IMR-90 (cell line): ENCODE measurements around the gene ARHGEF18. TPM values are rescaled to one million over a fixed set of nuclear protein-coding genes. Genes with fewer than 3 reads are reported as not detected.
"Not testable (repeated sequence)": the region's sequence is repeated elsewhere in the genome, so short reads cannot be mapped to it uniquely, and the experiment has no call there.

Source experiments
- ATAC-seq: fragments of 200-7000 bp; cut with Tn5 transposase; 2 replicates; pipeline ENCODE4 v1.9.1; 2020; ENCODE audit warnings: low read depth, mild to moderate bottlenecking, moderate library complexity
- BruUV-seq: library from RNA; stranded (reverse); fragments of 400-500 nt; replicated peaks from 2 replicates; lab custom pipeline; 2021; lab: Mats Ljungman, UMichigan
- CTCF ChIA-PET: fragments of 300-600 bp; formaldehyde crosslinking; extraction: SDS; loops from one replicate; lab custom pipeline; 2021; ENCODE audit warnings: antibody characterized with exemption; lab: Yijun Ruan, JAX
- POLR2A ChIA-PET: fragments of 300-600 bp; sonication (Branson Sonifier 250); formaldehyde crosslinking; loops from one replicate; lab custom pipeline; 2022; ENCODE audit warnings: antibody characterized with exemption; ENCODE audit not compliant: unreplicated experiment; lab: Charles Lee
- DNase-seq: peaks from one replicate; pipeline ENCODE4 v3.0.0; 2013
- H2AFZ ChIP-seq: replicated peaks from 2 replicates; pipeline ENCODE3; 2013; ENCODE audit warnings: low read length, mild to moderate bottlenecking; ENCODE audit not compliant: poor library complexity
- H2AK5ac ChIP-seq: 2 replicates; pipeline ENCODE4 v1.6.1; 2013; ENCODE audit warnings: low read depth, low read length, inconsistent platforms
- H2AK9ac ChIP-seq: replicated peaks from 2 replicates; pipeline ENCODE3; 2013; ENCODE audit warnings: mild to moderate bottlenecking, low read depth, low read length, moderate library complexity; ENCODE audit not compliant: poor library complexity
- H2BK120ac ChIP-seq: 2 replicates; pipeline ENCODE4 v1.6.1; 2013; ENCODE audit warnings: low read depth, low read length, inconsistent platforms
- H2BK15ac ChIP-seq: 3 replicates; pipeline ENCODE4 v1.6.1; 2013; ENCODE audit warnings: low read depth, low read length, inconsistent platforms
- H2BK20ac ChIP-seq: 2 replicates; pipeline ENCODE4 v1.6.1; 2013; ENCODE audit warnings: low read depth, mild to moderate bottlenecking, inconsistent platforms, low read length, moderate library complexity
- H2BK5ac ChIP-seq: 2 replicates; pipeline ENCODE4 v1.6.1; 2013; ENCODE audit warnings: mild to moderate bottlenecking, low read depth, low read length, inconsistent platforms; ENCODE audit not compliant: poor library complexity, severe bottlenecking
- H3K14ac ChIP-seq: replicated peaks from 2 replicates; pipeline ENCODE4 v1.6.1; 2013; ENCODE audit warnings: low read depth, low read length, inconsistent platforms
- H3K18ac ChIP-seq: 2 replicates; pipeline ENCODE4 v1.6.1; 2013; ENCODE audit warnings: low read depth, low read length, control low read depth
- H3K23ac ChIP-seq: 2 replicates; pipeline ENCODE4 v1.6.1; 2013; ENCODE audit warnings: low read depth, low read length, inconsistent platforms
- H3K27ac ChIP-seq: 2 replicates; pipeline ENCODE4 v1.5.1; 2013; ENCODE audit warnings: mild to moderate bottlenecking, control low read depth, low read length; ENCODE audit not compliant: insufficient read depth
- H3K27me3 ChIP-seq: 2 replicates; pipeline ENCODE4 v1.6.1; 2013; ENCODE audit warnings: low read length; ENCODE audit not compliant: control insufficient read depth, insufficient read depth
- H3K36me3 ChIP-seq: 2 replicates; pipeline ENCODE4 v1.6.1; 2013; ENCODE audit warnings: low read length, mixed read lengths; ENCODE audit not compliant: control insufficient read depth, insufficient read depth
- H3K4ac ChIP-seq: 2 replicates; pipeline ENCODE4 v1.6.1; 2013; ENCODE audit warnings: low read depth, low read length, inconsistent platforms
- H3K4me1 ChIP-seq: 2 replicates; pipeline ENCODE4 v1.6.1; 2013; ENCODE audit warnings: low read length, mixed read lengths; ENCODE audit not compliant: control insufficient read depth, insufficient read depth
- H3K4me2 ChIP-seq: 2 replicates; pipeline ENCODE4 v1.6.1; 2013; ENCODE audit warnings: low read depth, mild to moderate bottlenecking, control low read depth, low read length, moderate library complexity
- H3K4me3 ChIP-seq: 2 replicates; pipeline ENCODE4 v1.5.1; 2013; ENCODE audit warnings: low read depth, mild to moderate bottlenecking, control low read depth, low read length, moderate library complexity; ENCODE audit not compliant: insufficient read depth
- H3K56ac ChIP-seq: 2 replicates; pipeline ENCODE4 v1.6.1; 2013; ENCODE audit warnings: low read length, inconsistent platforms; ENCODE audit not compliant: insufficient read depth; ENCODE audit errors: extremely low read depth
- H3K79me1 ChIP-seq, 2 experiments: 2 replicates each; pipeline ENCODE4 v1.6.1; 2013; ENCODE audit warnings: low read length in 2 of 2, inconsistent platforms in 1 of 2, low read depth in 1 of 2
- H3K9ac ChIP-seq: 2 replicates; pipeline ENCODE4 v1.6.1; 2013; ENCODE audit warnings: low read depth, low read length, control low read depth
- H3K9me1 ChIP-seq: 2 replicates; pipeline ENCODE4 v1.6.1; 2013; ENCODE audit warnings: low read length, inconsistent platforms; ENCODE audit not compliant: insufficient read depth
- H3K9me3 ChIP-seq: 2 replicates; pipeline ENCODE4 v1.6.1; 2013; ENCODE audit warnings: low read length; ENCODE audit not compliant: control insufficient read depth, insufficient read depth
- H4K20me1 ChIP-seq: 2 replicates; pipeline ENCODE4 v1.6.1; 2013; ENCODE audit warnings: low read length, inconsistent platforms; ENCODE audit not compliant: insufficient read depth
- H4K5ac ChIP-seq: 2 replicates; pipeline ENCODE4 v1.6.1; 2013; ENCODE audit warnings: mild to moderate bottlenecking, low read depth, low read length, control low read depth
- H4K8ac ChIP-seq, 2 experiments: 2 replicates each; pipeline ENCODE4 v1.6.1; 2013; ENCODE audit warnings: low read depth in 2 of 2, low read length in 2 of 2, control low read depth in 1 of 2, inconsistent platforms in 1 of 2
- H4K91ac ChIP-seq: 2 replicates; pipeline ENCODE4 v1.6.1; 2013; ENCODE audit warnings: low read depth, low read length, inconsistent platforms; ENCODE audit not compliant: insufficient read depth
- WGBS, 2 experiments: methylation state at CpG; one replicate each; pipeline versions ENCODE4 v1.1.5 to v1.1.7; 2013; ENCODE audit warnings: missing lambda C conversion rate in 2 of 2; ENCODE audit not compliant: insufficient read length in 1 of 2; ENCODE audit errors: extremely low coverage in 2 of 2; 5-methylcytosine and 5-hydroxymethylcytosine counted together
- dilution Hi-C: fragments of 300-500 bp; cut with HindIII; formaldehyde crosslinking; loops from one replicate; pipeline ENCODE4 v1.14.3; 2018; ENCODE audit warnings: low sequenced_read_pairs; ENCODE audit not compliant: unreplicated experiment
- in situ Hi-C: fragments of 300-500 bp; cut with MboI; formaldehyde crosslinking; loops from 3 replicates; pipeline ENCODE4 v1.14.3; 2019; ENCODE audit warnings: low sequenced_read_pairs, inconsistent platforms, mixed read lengths
- intact Hi-C: fragments of 100-400 bp; cut with micrococcal nuclease; formaldehyde crosslinking; loops from 2 replicates; pipeline ENCODE4 v1.10.0; 2022
- polyA plus RNA-seq, 3 experiments: library from polyadenylated mRNA; depleted of rRNA; stranded (reverse); fragments of >200 nt; gene quantifications; 2 replicates each; pipeline ENCODE4 v1.2.3, GENCODE V29; 2012; ENCODE audit warnings: low replicate concordance in 1 of 3
- total RNA-seq: library from RNA; depleted of rRNA; stranded (reverse); fragments of >200 nt; gene quantifications from 2 replicates; pipeline ENCODE4 v1.2.3, GENCODE V29; 2012

ARHGEF18 gene
- total and polyA plus RNA-seq, 2 of the 4 experiments (the other 2 are of a cell fraction) = 11.6 to 12.4 TPM

DNA sequence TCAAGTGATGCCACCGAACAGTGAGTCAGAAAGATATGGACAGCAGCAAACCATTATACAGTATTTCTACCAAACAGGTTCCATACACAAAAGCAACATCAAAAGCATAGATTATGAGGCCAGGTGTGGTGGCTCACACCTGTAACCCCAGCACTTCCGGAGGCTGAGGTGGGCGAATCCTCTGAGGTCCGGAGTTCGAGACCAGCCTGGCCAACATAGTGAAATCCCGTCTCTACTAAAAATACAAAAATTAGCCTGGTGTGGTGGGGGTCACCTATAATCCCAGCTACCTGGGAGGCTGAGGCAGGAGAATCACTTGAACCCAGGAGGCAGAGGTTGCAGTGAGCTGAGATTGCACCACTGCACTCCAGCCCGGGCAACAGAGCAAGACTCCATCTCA, 1.7 kb upstream of the ARHGEF18 start:
- H3K9ac ChIP-seq, H3K18ac ChIP-seq, H3K27me3 ChIP-seq, H3K4ac ChIP-seq, H3K4me2 ChIP-seq, POLR2A ChIA-PET, H3K4me3 ChIP-seq, H3K36me3 ChIP-seq, H2AK9ac ChIP-seq, BruUV-seq, H2AFZ ChIP-seq, CTCF ChIA-PET, H3K79me1 ChIP-seq, ATAC-seq, H4K8ac ChIP-seq, H3K9me3 ChIP-seq, H4K20me1 ChIP-seq, intact Hi-C loops, H4K91ac ChIP-seq, H3K27ac ChIP-seq, dilution Hi-C loops, H3K56ac ChIP-seq, H2BK5ac ChIP-seq, H2BK20ac ChIP-seq, H4K5ac ChIP-seq, H2BK120ac ChIP-seq, H3K23ac ChIP-seq, DNase-seq, H2BK15ac ChIP-seq, H3K4me1 ChIP-seq, H3K14ac ChIP-seq, H2AK5ac ChIP-seq, H3K9me1 ChIP-seq, in situ Hi-C loops: not testable (repeated sequence)
- 60% methylated on average over 1 of the region's 7 CpGs; no CpG with 5 or more reads in 1 of the 2 experiments for WGBS, 2 experiments
